Lung (tissue), 12 donors: ENCODE measurements around the gene STUM. TPM values are rescaled to one million over a fixed set of nuclear protein-coding genes. Genes with fewer than 3 reads are reported as not detected.

Source experiments
- ATAC-seq: fragments of 200-7000 bp; cut with Tn5 transposase; one replicate; pipeline ENCODE4 v1.9.1; 2020; ENCODE audit warnings: moderate number of reproducible peaks; ENCODE audit not compliant: insufficient read depth, low FRiP score
- DNase-seq, 3 donors: peaks; one replicate each; pipeline ENCODE4 v3.0.0-alpha.2; 2013 to 2017
- H3K27ac ChIP-seq, 2 donors: one replicate each; pipeline ENCODE4 v1.5.1; 2013; ENCODE audit warnings: mild to moderate bottlenecking in 2 of 2, moderate library complexity in 2 of 2, control low read depth in 1 of 2, inconsistent platforms in 1 of 2, low read depth in 1 of 2, low read length in 1 of 2
- H3K27me3 ChIP-seq, 3 donors: one replicate each; pipeline ENCODE4 v1.5.1; 2013; ENCODE audit warnings: low read length in 2 of 3; ENCODE audit not compliant: control insufficient read depth in 3 of 3, insufficient read depth in 3 of 3
- H3K36me3 ChIP-seq, 4 donors: one replicate each; pipeline ENCODE4 v1.5.1; 2013; ENCODE audit warnings: low read length in 4 of 4, mild to moderate bottlenecking in 1 of 4, moderate library complexity in 1 of 4; ENCODE audit not compliant: control insufficient read depth in 4 of 4, insufficient read depth in 4 of 4
- H3K4me1 ChIP-seq, 5 donors: one replicate each; pipeline ENCODE4 v1.5.1; 2013; ENCODE audit warnings: low read length in 5 of 5, mild to moderate bottlenecking in 2 of 5, moderate library complexity in 1 of 5; ENCODE audit not compliant: control insufficient read depth in 5 of 5, insufficient read depth in 5 of 5
- H3K4me3 ChIP-seq: one replicate; pipeline ENCODE4 v1.5.1; 2013; ENCODE audit warnings: mild to moderate bottlenecking, control low read depth, moderate library complexity
- H3K9ac ChIP-seq, 2 donors: one replicate each; pipeline ENCODE4 v1.5.1; 2013; ENCODE audit warnings: low read length in 2 of 2, control low read depth in 1 of 2; ENCODE audit not compliant: insufficient read depth in 1 of 2
- H3K9me3 ChIP-seq, 4 donors: one replicate each; pipeline ENCODE4 v1.5.1; 2013; ENCODE audit warnings: low read length in 3 of 4, mild to moderate bottlenecking in 1 of 4, moderate library complexity in 1 of 4; ENCODE audit not compliant: control insufficient read depth in 4 of 4, insufficient read depth in 3 of 4
- WGBS, 2 donors: extraction: QIAGEN DNeasy Blood & Tissue Kit; methylation state at CpG; one replicate each; pipeline ENCODE4 v1.1.7; 2013; 5-methylcytosine and 5-hydroxymethylcytosine counted together
- polyA plus RNA-seq, 2 donors: library from polyadenylated mRNA; stranded (reverse); fragments of 200-250 nt; gene quantifications; one replicate each; pipeline ENCODE4 v1.2.1, GENCODE V29; 2013
- total RNA-seq, 2 donors: library from RNA; depleted of rRNA in 1 of 2; stranded (reverse); fragments of >200 nt in 1 of 2; gene quantifications; one replicate each; pipeline ENCODE4 v1.2.1, GENCODE V29; 2014 to 2021
- TF ChIP-seq, protein P1 (sequence below): IDR thresholded peaks from 2 replicates; pipeline ENCODE4 v1.5.1; 2012; ENCODE audit warnings: mild to moderate bottlenecking; ENCODE audit errors: control extremely low read depth, extremely low read depth
- donor health status: control.
- donor health status: control.
- donor health status: Bipolar disorder and iron deficiency.
- donor health status: healthy.
- donor health status: DM: yes; HTN: yes; CAD: no.

The STUM gene
- total and polyA plus RNA-seq, 4 donors = 0.09 to 0.58 (median 0.48) TPM

DNA sequence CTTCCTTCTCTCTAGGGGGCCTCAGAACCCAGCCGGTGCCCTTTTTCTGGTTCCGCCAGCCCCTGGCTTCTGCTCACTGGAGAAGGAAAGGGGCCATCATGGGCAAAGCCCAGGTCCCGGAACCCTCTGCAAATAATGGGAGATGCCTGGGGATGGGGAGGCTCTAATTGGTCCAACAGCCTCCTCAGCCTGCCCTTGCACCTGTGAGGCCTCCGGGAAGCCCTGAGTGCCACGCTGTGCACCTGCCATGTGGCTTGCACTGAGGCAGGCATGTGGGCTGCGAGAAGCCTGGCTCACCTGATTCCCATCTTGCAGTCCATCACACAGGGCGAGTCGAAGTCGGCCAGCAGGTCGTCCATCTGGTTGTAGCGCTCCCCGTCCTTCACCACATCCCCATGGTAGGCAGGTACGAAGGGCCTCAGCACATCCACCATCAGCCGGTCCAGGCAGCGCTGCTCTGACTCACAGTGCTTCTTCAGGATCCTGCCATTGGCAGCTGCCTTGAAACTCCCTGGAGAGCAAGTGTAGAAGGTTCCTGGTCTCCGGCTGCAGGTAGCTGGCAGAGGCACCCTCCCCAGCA is 98.4 kb downstream of the STUM start:
- no peak for DNase-seq
- ATAC-seq = no peak
- WGBS, 2 donors = 96 to 98% methylated on average over 16 of the region's 16 CpGs
- no peak overlapping the region for H3K9ac ChIP-seq
- H3K9me3 ChIP-seq = peaks cover 0 to 2% (median 0%) of the 10 kb centered on the region in 4 donors
- peaks cover 0 to 48% (median 17%) of the 10 kb centered on the region in 4 donors for H3K36me3 ChIP-seq
- no peaks in the 10 kb centered on the region for H3K27me3 ChIP-seq
- H3K4me1 ChIP-seq = peaks cover 0 to 15% (median 2%) of the 10 kb centered on the region in 5 donors
- H3K27ac ChIP-seq = no peak overlapping the region
- no peak overlapping the region for H3K4me3 ChIP-seq
- TF ChIP-seq, protein P1, sequence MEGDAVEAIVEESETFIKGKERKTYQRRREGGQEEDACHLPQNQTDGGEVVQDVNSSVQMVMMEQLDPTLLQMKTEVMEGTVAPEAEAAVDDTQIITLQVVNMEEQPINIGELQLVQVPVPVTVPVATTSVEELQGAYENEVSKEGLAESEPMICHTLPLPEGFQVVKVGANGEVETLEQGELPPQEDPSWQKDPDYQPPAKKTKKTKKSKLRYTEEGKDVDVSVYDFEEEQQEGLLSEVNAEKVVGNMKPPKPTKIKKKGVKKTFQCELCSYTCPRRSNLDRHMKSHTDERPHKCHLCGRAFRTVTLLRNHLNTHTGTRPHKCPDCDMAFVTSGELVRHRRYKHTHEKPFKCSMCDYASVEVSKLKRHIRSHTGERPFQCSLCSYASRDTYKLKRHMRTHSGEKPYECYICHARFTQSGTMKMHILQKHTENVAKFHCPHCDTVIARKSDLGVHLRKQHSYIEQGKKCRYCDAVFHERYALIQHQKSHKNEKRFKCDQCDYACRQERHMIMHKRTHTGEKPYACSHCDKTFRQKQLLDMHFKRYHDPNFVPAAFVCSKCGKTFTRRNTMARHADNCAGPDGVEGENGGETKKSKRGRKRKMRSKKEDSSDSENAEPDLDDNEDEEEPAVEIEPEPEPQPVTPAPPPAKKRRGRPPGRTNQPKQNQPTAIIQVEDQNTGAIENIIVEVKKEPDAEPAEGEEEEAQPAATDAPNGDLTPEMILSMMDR = no peak

DNA sequence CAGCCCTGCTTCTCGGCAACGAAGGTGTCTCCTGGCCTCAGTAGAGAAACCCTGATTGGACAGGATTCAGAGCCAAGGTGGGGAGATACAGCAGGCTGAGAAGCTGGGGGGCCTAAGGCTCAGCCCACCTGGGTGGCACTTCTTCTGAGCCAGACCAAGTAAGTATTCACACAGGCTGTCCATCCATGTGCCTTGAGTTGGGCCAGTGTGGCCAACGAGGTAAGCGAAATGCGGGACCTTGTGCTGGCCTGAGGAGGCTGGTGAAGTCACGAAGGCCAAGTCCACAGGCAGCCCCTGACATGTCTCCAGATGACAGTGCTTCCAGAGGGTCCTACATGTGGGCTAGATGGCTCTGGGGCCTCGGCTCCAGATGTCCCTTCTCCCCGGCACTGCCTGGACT is 99.2 kb downstream of the STUM start:
- H3K27ac ChIP-seq = no peak overlapping the region
- H3K4me1 ChIP-seq = peaks cover 0 to 15% (median 2%) of the 10 kb centered on the region in 5 donors
- peaks cover 0 to 2% (median 0%) of the 10 kb centered on the region in 4 donors for H3K9me3 ChIP-seq
- 96 to 97% methylated on average over 8 of the region's 8 CpGs for WGBS, 2 donors
- DNase-seq = no peak
- ATAC-seq = no peak
- H3K27me3 ChIP-seq = no peaks in the 10 kb centered on the region
- TF ChIP-seq, protein P1 = no peak
- peaks cover 0 to 42% (median 17%) of the 10 kb centered on the region in 4 donors for H3K36me3 ChIP-seq
- no peak overlapping the region for H3K4me3 ChIP-seq
- no peak overlapping the region for H3K9ac ChIP-seq

- H3K4me1 ChIP-seq = peaks cover 0 to 19% (median 4%) of the 10 kb centered on the region in 5 donors
- peaks cover 0 to 42% (median 17%) of the 10 kb centered on the region in 4 donors for H3K36me3 ChIP-seq
- WGBS, 2 donors = 90 to 96% methylated on average over 6 of the region's 6 CpGs
- TF ChIP-seq, protein P1 = no peak
- H3K9me3 ChIP-seq = peaks cover 0 to 2% (median 0%) of the 10 kb centered on the region in 4 donors
- H3K4me3 ChIP-seq = no peak overlapping the region
- no peak for DNase-seq
- ATAC-seq = no peak
- H3K9ac ChIP-seq = no peak overlapping the region
- no peak overlapping the region for H3K27ac ChIP-seq
- no peaks in the 10 kb centered on the region for H3K27me3 ChIP-seq
Observed at GRCh38 chr1:226648421-226648820, 99.9 kb downstream of the STUM start.
